Fibroblast of lung (primary cell): ENCODE measurements around the gene ALOXE3. TPM values are rescaled to one million over a fixed set of nuclear protein-coding genes. Genes with fewer than 3 reads are reported as not detected.

Experiments used
- DNase-seq, 2 donors: peaks; one replicate each; pipeline versions ENCODE4 v3.0.0 to v3.0.0-alpha.2; 2010; ENCODE audit warnings: low read depth in 2 of 2
- H2AFZ ChIP-seq: 2 replicates; pipeline ENCODE4 v1.5.1; 2012; ENCODE audit warnings: low read length, control low read depth, inconsistent platforms
- H3K27ac ChIP-seq: 2 replicates; pipeline ENCODE4 v1.5.1; 2011; ENCODE audit warnings: low read length, control low read depth; ENCODE audit not compliant: insufficient read depth
- H3K27me3 ChIP-seq: 2 replicates; pipeline ENCODE4 v1.5.1; 2011; ENCODE audit warnings: mild to moderate bottlenecking, low read length; ENCODE audit not compliant: control insufficient read depth, insufficient read depth
- H3K36me3 ChIP-seq: 2 replicates; pipeline ENCODE4 v1.5.1; 2011; ENCODE audit warnings: low read length; ENCODE audit not compliant: control insufficient read depth, insufficient read depth
- H3K4me1 ChIP-seq: 2 replicates; pipeline ENCODE4 v1.5.1; 2011; ENCODE audit warnings: low read length; ENCODE audit not compliant: control insufficient read depth, insufficient read depth; ENCODE audit errors: extremely low read depth
- H3K4me2 ChIP-seq: 2 replicates; pipeline ENCODE4 v1.5.1; 2011; ENCODE audit warnings: low read length, control low read depth; ENCODE audit not compliant: insufficient read depth; ENCODE audit errors: extremely low read depth
- H3K4me3 ChIP-seq, 4 experiments: fragments of 200-600 bp in 1 of 4; sonication (generic) in 1 of 4; replicated peaks in 1 of 4; 2 replicates each; pipeline ENCODE4 v1.5.1; 2011 to 2016; ENCODE audit warnings: low read length in 4 of 4, low read depth in 3 of 4, mild to moderate bottlenecking in 3 of 4, control low read depth in 2 of 4, inconsistent platforms in 1 of 4, mixed read lengths in 1 of 4; ENCODE audit not compliant: insufficient read depth in 1 of 4; ENCODE audit errors: control extremely low read depth in 1 of 4
- H3K79me2 ChIP-seq: 2 replicates; pipeline ENCODE4 v1.5.1; 2012; ENCODE audit warnings: mild to moderate bottlenecking, low read length, inconsistent platforms; ENCODE audit not compliant: control insufficient read depth, insufficient read depth
- H3K9ac ChIP-seq: 2 replicates; pipeline ENCODE4 v1.5.1; 2011; ENCODE audit warnings: mild to moderate bottlenecking, low read length, control low read depth; ENCODE audit not compliant: insufficient read depth
- H3K9me3 ChIP-seq: 2 replicates; pipeline ENCODE4 v1.5.1; 2012; ENCODE audit warnings: low read depth, low read length; ENCODE audit not compliant: control insufficient read depth, insufficient read depth
- H4K20me1 ChIP-seq: 2 replicates; pipeline ENCODE4 v1.5.1; 2011; ENCODE audit warnings: low read length; ENCODE audit not compliant: control insufficient read depth, insufficient read depth; ENCODE audit errors: extremely low read depth
- EZH2 ChIP-seq: IDR thresholded peaks from 2 replicates; pipeline ENCODE4 v1.5.1; 2012; ENCODE audit warnings: low read length, control low read depth, mild to moderate bottlenecking; ENCODE audit errors: missing control alignments
- polyA plus RNA-seq, 2 donors: library from polyadenylated mRNA; depleted of rRNA in 1 of 2; stranded (reverse) in 1 of 2; unstranded in 1 of 2; fragments of >200 nt; gene quantifications; 2 replicates each; pipeline ENCODE4 v1.2.1, GENCODE V29; 2011 to 2012; ENCODE audit warnings: missing spikeins in 1 of 2
- total RNA-seq: library from RNA; depleted of rRNA; stranded (reverse); fragments of >200 nt; gene quantifications from 2 replicates; pipeline ENCODE4 v1.2.1, GENCODE V29; 2014
- TF ChIP-seq, protein P1 (sequence below), 2 donors: IDR thresholded peaks in 1 of 2; conservative IDR thresholded peaks in 1 of 2; 1 replicate in 1 of 2; 2 replicates in 1 of 2; pipeline ENCODE4 v1.5.1; 2011 to 2012; ENCODE audit warnings: low read length in 2 of 2, control low read depth in 1 of 2, inconsistent platforms in 1 of 2, low read depth in 1 of 2, mild to moderate bottlenecking in 1 of 2

The ALOXE3 gene
- total and polyA plus RNA-seq, 2 donors (not counting 1 experiment from before 2014, with no cell fraction given) = 0.01 TPM; not detected in 1

DNA sequence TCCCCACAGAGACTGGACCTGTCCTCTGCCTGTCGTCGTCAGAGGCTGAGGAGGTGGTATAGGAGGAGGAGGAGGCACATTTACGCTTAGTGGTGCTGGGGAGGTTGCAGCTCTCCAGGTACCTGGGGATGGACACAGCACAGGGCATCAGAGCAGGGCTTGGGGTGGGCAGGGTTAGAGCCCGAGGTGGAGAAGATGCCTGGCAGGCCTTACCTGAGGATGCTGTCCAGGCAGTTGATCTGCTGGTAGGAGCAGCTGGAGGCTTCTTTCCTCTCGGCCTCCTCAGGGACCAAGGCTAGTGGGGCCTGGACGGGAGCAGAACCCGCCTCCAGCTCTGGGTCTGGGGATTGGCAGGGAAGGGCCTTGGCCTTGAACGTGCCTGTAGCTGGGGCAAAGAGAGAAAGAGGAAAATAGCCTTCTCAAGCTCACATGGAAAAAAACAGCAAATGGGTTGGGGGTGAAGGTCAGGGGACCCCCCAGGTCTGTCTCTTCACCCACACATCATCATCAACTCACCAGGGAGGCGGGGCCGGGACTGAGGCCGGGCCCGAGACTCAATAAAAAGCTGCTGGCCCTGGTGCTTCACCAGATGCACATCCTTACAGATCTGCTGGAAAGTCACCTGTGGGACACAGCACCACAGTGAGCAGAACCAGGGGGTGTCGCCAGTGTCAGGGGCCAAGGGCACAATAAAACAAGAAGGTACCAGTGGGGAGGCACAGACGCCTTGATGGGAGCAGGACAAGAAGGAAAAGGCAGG lies 28.2 kb upstream of the ALOXE3 start:
- peaks cover 2% of the 10 kb centered on the region for H3K79me2 ChIP-seq
- H3K4me2 ChIP-seq = no peak overlapping the region
- DNase-seq = no peak
- no peaks in the 10 kb centered on the region for H4K20me1 ChIP-seq
- no peak overlapping the region for H2AFZ ChIP-seq
- no peak overlapping the region for H3K4me3 ChIP-seq
- peaks cover 3% of the 10 kb centered on the region for H3K4me1 ChIP-seq
- H3K36me3 ChIP-seq = peaks cover 38% of the 10 kb centered on the region
- H3K9me3 ChIP-seq = no peaks in the 10 kb centered on the region
- H3K27ac ChIP-seq = no peak overlapping the region
- no peaks in the 10 kb centered on the region for H3K27me3 ChIP-seq
- no peak overlapping the region for H3K9ac ChIP-seq
- TF ChIP-seq, protein P1, sequence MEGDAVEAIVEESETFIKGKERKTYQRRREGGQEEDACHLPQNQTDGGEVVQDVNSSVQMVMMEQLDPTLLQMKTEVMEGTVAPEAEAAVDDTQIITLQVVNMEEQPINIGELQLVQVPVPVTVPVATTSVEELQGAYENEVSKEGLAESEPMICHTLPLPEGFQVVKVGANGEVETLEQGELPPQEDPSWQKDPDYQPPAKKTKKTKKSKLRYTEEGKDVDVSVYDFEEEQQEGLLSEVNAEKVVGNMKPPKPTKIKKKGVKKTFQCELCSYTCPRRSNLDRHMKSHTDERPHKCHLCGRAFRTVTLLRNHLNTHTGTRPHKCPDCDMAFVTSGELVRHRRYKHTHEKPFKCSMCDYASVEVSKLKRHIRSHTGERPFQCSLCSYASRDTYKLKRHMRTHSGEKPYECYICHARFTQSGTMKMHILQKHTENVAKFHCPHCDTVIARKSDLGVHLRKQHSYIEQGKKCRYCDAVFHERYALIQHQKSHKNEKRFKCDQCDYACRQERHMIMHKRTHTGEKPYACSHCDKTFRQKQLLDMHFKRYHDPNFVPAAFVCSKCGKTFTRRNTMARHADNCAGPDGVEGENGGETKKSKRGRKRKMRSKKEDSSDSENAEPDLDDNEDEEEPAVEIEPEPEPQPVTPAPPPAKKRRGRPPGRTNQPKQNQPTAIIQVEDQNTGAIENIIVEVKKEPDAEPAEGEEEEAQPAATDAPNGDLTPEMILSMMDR (conservative IDR thresholded peaks at IDR 0.05 in 1 of 2, IDR thresholded peaks at IDR 0.05 in 1 of 2; ENCODE audit: low read depth in 1 of 2, low read length in 2 of 2) = no peak
- no peak for TF ChIP-seq EZH2

DNA sequence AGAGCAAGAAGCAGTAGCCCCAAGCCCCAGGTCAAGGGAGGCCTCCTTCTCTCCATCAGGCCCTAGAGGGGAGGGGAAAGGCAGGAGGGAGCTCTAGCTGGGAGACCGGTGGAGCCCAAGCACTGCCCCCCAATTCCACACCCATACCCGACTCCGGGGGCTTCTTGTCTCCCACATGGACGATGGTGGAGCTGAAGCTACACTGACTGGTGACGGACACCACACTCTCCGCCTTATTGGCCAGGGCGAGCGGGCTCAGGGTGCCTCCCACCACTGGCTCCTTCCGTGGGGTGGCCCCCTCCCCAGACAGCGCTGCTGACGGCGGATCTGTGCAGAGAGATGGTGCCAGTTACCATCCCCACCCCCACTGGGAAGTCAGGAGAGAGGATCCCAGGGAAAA lies 27.5 kb upstream of the ALOXE3 start:
- no peak for DNase-seq
- Histone ChIP-seq H2AFZ (no peak overlapping the region), H3K27me3 (no peaks in the 10 kb centered on the region), H4K20me1 (no peaks in the 10 kb centered on the region), H3K9ac (no peak overlapping the region), H3K4me2 (no peak overlapping the region), H3K4me3 (no peak overlapping the region), H3K27ac (no peak overlapping the region), H3K36me3 (peaks cover 41% of the 10 kb centered on the region), H3K9me3 (no peaks in the 10 kb centered on the region), H3K79me2 (peaks cover 2% of the 10 kb centered on the region), H3K4me1 (peaks cover 2% of the 10 kb centered on the region)
- TF ChIP-seq, protein P1 (conservative IDR thresholded peaks at IDR 0.05 in 1 of 2, IDR thresholded peaks at IDR 0.05 in 1 of 2; ENCODE audit: low read depth in 1 of 2, low read length in 2 of 2) = no peak
- no peak for TF ChIP-seq EZH2

DNA sequence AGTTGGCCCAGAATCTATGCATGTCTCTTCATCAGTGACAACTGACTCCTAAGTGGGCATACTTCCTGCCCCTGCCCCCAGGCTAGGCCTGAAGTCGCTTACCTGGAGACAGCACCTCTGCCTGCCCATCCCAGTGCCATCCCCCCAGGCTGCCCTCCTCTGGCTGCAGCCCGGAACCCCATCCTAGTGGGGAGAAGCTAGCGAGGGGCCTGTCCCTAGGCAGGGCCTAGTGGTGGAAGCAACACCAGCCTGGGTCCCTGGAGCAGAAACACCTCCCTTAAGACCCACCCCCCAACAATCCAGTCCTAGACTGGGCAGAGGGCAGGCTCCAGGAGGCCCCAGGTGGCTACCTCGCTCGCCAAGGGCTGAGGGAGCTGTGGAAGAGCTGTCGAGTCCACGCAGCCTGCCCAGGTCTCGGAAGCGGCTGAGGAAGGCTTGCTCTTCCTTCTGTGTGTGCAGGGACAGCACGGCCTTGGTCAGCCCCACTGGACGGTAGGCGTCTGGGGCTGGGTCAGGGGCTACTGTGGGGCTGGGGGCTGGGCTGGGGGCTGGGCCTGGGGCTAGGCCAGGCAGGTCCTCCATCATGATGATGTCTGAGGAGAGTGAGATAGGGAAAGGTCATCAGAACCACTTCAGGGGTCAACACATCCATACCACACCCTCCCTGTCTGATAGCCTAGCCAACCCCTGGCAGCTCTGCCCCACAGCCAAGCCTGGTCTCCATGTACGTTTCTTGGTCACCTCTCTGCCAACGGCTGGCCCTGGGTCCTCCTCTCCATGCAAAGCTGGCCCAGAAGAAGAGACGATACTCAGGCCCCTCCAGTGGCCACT lies 26.3 kb upstream of the ALOXE3 start:
- no peak overlapping the region for H2AFZ ChIP-seq
- no peaks in the 10 kb centered on the region for H3K9me3 ChIP-seq
- H3K4me2 ChIP-seq = no peak overlapping the region
- no peak overlapping the region for H3K9ac ChIP-seq
- H3K4me1 ChIP-seq = no peaks in the 10 kb centered on the region
- no peak for DNase-seq
- H3K4me3 ChIP-seq = no peak overlapping the region
- TF ChIP-seq, protein P1 (conservative IDR thresholded peaks at IDR 0.05 in 1 of 2, IDR thresholded peaks at IDR 0.05 in 1 of 2; ENCODE audit: low read depth in 1 of 2, low read length in 2 of 2) = no peak
- TF ChIP-seq EZH2 = no peak
- H4K20me1 ChIP-seq = no peaks in the 10 kb centered on the region
- H3K79me2 ChIP-seq = no peaks in the 10 kb centered on the region
- no peaks in the 10 kb centered on the region for H3K27me3 ChIP-seq
- H3K27ac ChIP-seq = no peak overlapping the region
- peaks cover 40% of the 10 kb centered on the region for H3K36me3 ChIP-seq
